HFF-Myc (cell line): Measurements from ENCODE around the gene SNRPA.

Source experiments
- DNase-seq: peaks from one replicate; pipeline ENCODE4 v3.0.0-alpha.2; 2011; ENCODE audit warnings: low read depth; ENCODE audit errors: extremely low read depth
- H3K4me3 ChIP-seq: replicated peaks from 2 replicates; pipeline ENCODE4 v1.5.1; 2011; ENCODE audit warnings: low read depth, mild to moderate bottlenecking, control low read depth, low read length
- CTCF ChIP-seq: IDR thresholded peaks from 2 replicates; pipeline ENCODE4 v1.5.1; 2012; ENCODE audit warnings: mild to moderate bottlenecking, low read depth, low read length, control low read depth; ENCODE audit errors: missing control alignments

SNRPA gene

GRCh38 chr19:40716482-40717324, 34.3 kb upstream of the SNRPA start, which contains the start of the genes COQ8B and ITPKC:
Gene COQ8B (minus strand): TSS chr19:40716886. CDS start chr19:40714632, 2,254 bp downstream.
Gene ITPKC (plus strand): TSS chr19:40717112. CDS start chr19:40717136, 24 bp downstream.
- H3K4me3 ChIP-seq: peak within 1 kb of the TSS; percentile 69
- no peak for TF ChIP-seq CTCF
- DNase-seq: peak; percentile 81

- TF ChIP-seq CTCF: no peak
- peak overlapping the region; percentile 69 for H3K4me3 ChIP-seq
- DNase-seq: no peak
Observed at GRCh38 chr19:40717325-40717879, 33.6 kb upstream of the SNRPA start.

- H3K4me3 ChIP-seq: peak overlapping the region; percentile 69
- DNase-seq: no peak
- TF ChIP-seq CTCF: no peak
Observed at GRCh38 chr19:40717880-40718773, 32.9 kb upstream of the SNRPA start.

GRCh38 chr19:40718774-40719391, 32.1 kb upstream of the SNRPA start:
- peak overlapping the region; percentile 69 for H3K4me3 ChIP-seq
- no peak for DNase-seq
- TF ChIP-seq CTCF: no peak

- no peak for DNase-seq
- no peak for TF ChIP-seq CTCF
- H3K4me3 ChIP-seq: peak overlapping the region; percentile 69
Observed at GRCh38 chr19:40719414-40719894, 31.5 kb upstream of the SNRPA start.

GRCh38 chr19:40721140-40721486, 29.9 kb upstream of the SNRPA start:
- DNase-seq: no peak
- TF ChIP-seq CTCF: no peak
- peak overlapping the region; percentile 69 for H3K4me3 ChIP-seq
